Thymus (tissue), 11 donors: ENCODE results near the gene RRN3. TPM values are rescaled to one million over a fixed set of nuclear protein-coding genes. Genes with fewer than 3 reads are reported as not detected.
A peak's percentile ranks its signal among the peaks of the same experiment; 100 is the strongest.
"Not testable (repeated sequence)": the region's sequence is repeated elsewhere in the genome, so short reads cannot be mapped to it uniquely, and the experiment has no call there.

Source experiments
- DNase-seq, 9 donors: peaks; one replicate each; pipeline ENCODE4 v3.0.0-alpha.2; 2013; ENCODE audit warnings: low spot score in 9 of 9, low read depth in 6 of 9, missing footprints in 1 of 9
- H3K27ac ChIP-seq, 2 donors: one replicate each; pipeline ENCODE4 v1.5.1; 2013; ENCODE audit warnings: control low read depth in 1 of 2, low read depth in 1 of 2, low read length in 1 of 2, mild to moderate bottlenecking in 1 of 2, moderate library complexity in 1 of 2
- H3K27me3 ChIP-seq, 2 donors: one replicate each; pipeline ENCODE4 v1.5.1; 2013; ENCODE audit warnings: low read length in 1 of 2; ENCODE audit not compliant: control insufficient read depth in 2 of 2, insufficient read depth in 1 of 2
- H3K36me3 ChIP-seq, 2 donors: one replicate each; pipeline ENCODE4 v1.5.1; 2013; ENCODE audit warnings: low read length in 1 of 2, mild to moderate bottlenecking in 1 of 2, moderate library complexity in 1 of 2; ENCODE audit not compliant: control insufficient read depth in 2 of 2, insufficient read depth in 2 of 2
- H3K4me1 ChIP-seq, 2 donors: one replicate each; pipeline ENCODE4 v1.5.1; 2013; ENCODE audit warnings: low read length in 2 of 2; ENCODE audit not compliant: control insufficient read depth in 2 of 2, insufficient read depth in 2 of 2
- H3K4me3 ChIP-seq, 2 donors: one replicate each; pipeline ENCODE4 v1.5.1; 2013; ENCODE audit warnings: low read length in 2 of 2, control low read depth in 1 of 2, mild to moderate bottlenecking in 1 of 2
- H3K9me3 ChIP-seq, 2 donors: one replicate each; pipeline ENCODE4 v1.5.1; 2013; ENCODE audit warnings: low read length in 1 of 2, mild to moderate bottlenecking in 1 of 2; ENCODE audit not compliant: control insufficient read depth in 2 of 2, insufficient read depth in 1 of 2
- WGBS: extraction: QIAGEN DNeasy Blood & Tissue Kit; methylation state at CpG from one replicate; pipeline ENCODE4 v1.1.7; 2013; 5-methylcytosine and 5-hydroxymethylcytosine counted together
- polyA plus RNA-seq: library from polyadenylated mRNA; stranded (reverse); fragments of 200-250 nt; gene quantifications from one replicate; pipeline ENCODE4 v1.2.3, GENCODE V29; 2013
- total RNA-seq: library from RNA; stranded (reverse); fragments of 120-200 nt; gene quantifications from one replicate; pipeline ENCODE4 v1.2.4, GENCODE V29; 2013
- donor health status: healthy.

Gene RRN3
- total and polyA plus RNA-seq, 2 donors = 23.9 to 38.5 TPM

GRCh38 chr16:15054357-15055140 lies 39.5 kb downstream of the RRN3 start:
- Histone ChIP-seq H3K27me3 (no peaks in the 10 kb centered on the region), H3K9me3 (no peaks in the 10 kb centered on the region), H3K27ac (no peak overlapping the region), H3K36me3 (peaks cover 5 to 7% of the 10 kb centered on the region in 2 donors), H3K4me3 (peak overlapping the region; percentile 83 to 89), H3K4me1 (peaks cover 2 to 8% of the 10 kb centered on the region in 2 donors)
- WGBS = 93% methylated on average over 19 of the region's 19 CpGs
- no peak for DNase-seq

DNA sequence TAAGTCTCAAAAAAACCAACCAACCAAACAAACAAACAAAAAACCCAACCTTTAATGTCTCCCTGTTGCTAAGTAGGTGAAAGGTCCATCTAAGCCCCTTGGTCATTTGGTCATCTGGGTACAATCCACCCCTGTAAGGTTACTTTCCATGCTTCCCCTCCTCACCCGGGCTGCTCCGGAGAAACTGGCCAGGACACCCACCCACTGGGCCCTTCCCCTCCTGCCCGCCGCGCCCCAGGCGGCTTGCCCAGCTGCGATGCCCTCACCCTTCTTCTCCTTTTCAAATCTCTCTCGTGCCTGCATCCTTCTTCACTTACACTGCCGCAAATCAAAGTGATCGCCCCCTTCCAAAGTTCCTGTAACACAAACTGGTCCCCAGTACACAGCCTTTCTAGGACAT lies 40.2 kb downstream of the RRN3 start:
- H3K27me3 ChIP-seq = no peaks in the 10 kb centered on the region
- 94% methylated on average over 10 of the region's 10 CpGs for WGBS
- H3K9me3 ChIP-seq = no peaks in the 10 kb centered on the region
- H3K27ac ChIP-seq = no peak overlapping the region
- no peak for DNase-seq
- H3K4me3 ChIP-seq = no peak overlapping the region
- peaks cover 2 to 8% of the 10 kb centered on the region in 2 donors for H3K4me1 ChIP-seq
- peaks cover 0 to under 1% of the 10 kb centered on the region in 2 donors for H3K36me3 ChIP-seq

GRCh38 chr16:15052747-15053476 lies 41.2 kb downstream of the RRN3 start:
- Histone ChIP-seq H3K4me1 (peaks cover 2 to 8% of the 10 kb centered on the region in 2 donors), H3K9me3 (no peaks in the 10 kb centered on the region), H3K27ac (no peak overlapping the region), H3K4me3 (no peak overlapping the region), H3K27me3 (no peaks in the 10 kb centered on the region), H3K36me3 (no peaks in the 10 kb centered on the region)
- 98% methylated on average over 10 of the region's 10 CpGs for WGBS
- no peak for DNase-seq

- no peak overlapping the region for H3K27ac ChIP-seq
These were observed 42.6 kb downstream of the RRN3 start for GRCh38 chr16:15051387-15051951.

GRCh38 chr16:15050440-15050839 lies 43.6 kb downstream of the RRN3 start:
- H3K4me1 ChIP-seq, DNase-seq, H3K9me3 ChIP-seq, H3K27me3 ChIP-seq, H3K4me3 ChIP-seq, H3K27ac ChIP-seq: not testable (repeated sequence)
- peaks cover 0 to 14% of the 10 kb centered on the region in 2 donors for H3K36me3 ChIP-seq
- WGBS = 100% methylated on average over 1 of the region's 1 CpG

More at GRCh38 chr16:15051387-15051951, 42.6 kb downstream of the RRN3 start:
- no peaks in the 10 kb centered on the region for H3K27me3 ChIP-seq
- H3K9me3 ChIP-seq = no peaks in the 10 kb centered on the region
- peaks cover 2 to 8% of the 10 kb centered on the region in 2 donors for H3K4me1 ChIP-seq
- DNase-seq = no peak
- peaks cover 0 to 11% of the 10 kb centered on the region in 2 donors for H3K36me3 ChIP-seq
- 97% methylated on average over 9 of the region's 9 CpGs for WGBS
- no peak overlapping the region for H3K4me3 ChIP-seq

DNA sequence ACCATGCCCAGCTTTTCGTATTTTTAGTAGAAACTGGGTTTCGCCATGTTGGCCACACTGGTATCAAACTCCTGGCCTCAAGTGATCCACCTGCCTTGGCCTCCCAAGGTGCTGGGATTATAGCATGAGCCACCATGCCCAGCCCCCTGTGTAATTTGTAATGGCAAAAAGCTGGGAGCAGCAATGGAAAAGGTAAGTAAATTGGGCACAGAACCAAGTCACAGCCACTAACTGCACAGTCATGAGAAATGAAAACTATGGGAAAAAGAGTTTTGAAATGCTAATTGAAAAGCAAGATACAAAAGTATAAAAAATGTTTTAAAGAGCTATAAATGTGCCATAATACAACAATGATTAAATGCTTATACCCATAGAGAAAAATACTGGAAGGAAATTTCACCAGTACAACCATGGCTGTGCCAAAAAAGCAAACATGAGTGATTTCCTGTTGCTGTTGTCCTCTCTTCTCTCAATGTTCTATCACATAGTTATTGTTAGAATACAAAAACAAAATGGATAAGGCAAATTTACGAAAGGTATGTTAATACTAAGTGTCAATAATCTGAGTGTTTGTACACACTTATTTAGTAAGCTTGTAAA lies 44.4 kb downstream of the RRN3 start:
- H3K4me1 ChIP-seq = peaks cover under 1 to 2% of the 10 kb centered on the region in 2 donors
- no peaks in the 10 kb centered on the region for H3K9me3 ChIP-seq
- no peak for DNase-seq
- no peaks in the 10 kb centered on the region for H3K27me3 ChIP-seq
- H3K4me3 ChIP-seq = no peak overlapping the region
- over 99% methylated on average over 3 of the region's 3 CpGs for WGBS
- H3K36me3 ChIP-seq = peaks cover 0 to 14% of the 10 kb centered on the region in 2 donors
- no peak overlapping the region for H3K27ac ChIP-seq

DNA sequence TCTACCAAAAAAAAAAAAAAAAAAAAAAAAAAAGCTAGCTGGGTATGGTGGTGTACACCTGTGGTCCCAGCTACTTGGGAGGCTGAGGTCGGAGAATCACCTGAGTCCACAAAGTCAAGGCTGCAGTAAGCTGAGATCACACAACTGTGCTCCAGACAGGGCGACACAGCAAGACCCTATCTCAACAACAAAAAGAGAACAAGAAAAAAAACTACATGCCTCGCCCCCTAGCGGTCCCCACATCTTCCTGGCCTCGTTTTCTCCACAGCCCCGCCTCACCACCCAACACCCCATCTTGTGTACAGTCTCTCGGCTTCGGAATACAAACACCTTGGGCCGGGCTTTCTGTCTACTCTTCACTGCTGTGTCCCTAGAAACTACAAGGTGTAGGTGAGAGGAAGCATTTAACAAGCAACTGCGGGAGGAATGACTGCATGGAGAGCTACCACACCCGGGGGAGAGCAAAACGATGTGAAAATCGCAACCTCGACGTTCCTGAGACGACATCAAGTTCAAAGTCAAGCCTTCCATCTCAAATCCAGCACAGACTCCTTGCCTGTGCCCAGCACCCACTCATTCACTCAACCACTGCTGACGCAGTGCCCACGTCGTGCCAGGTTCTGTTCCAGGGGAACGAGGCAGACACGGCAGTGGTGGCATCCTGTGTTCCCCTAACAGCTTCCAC lies 47.2 kb downstream of the RRN3 start:
- H3K27ac ChIP-seq = no peak overlapping the region
- H3K27me3 ChIP-seq = no peaks in the 10 kb centered on the region
- DNase-seq = no peak
- H3K36me3 ChIP-seq = peaks cover 5 to 27% of the 10 kb centered on the region in 2 donors
- WGBS = 97% methylated on average over 21 of the region's 21 CpGs
- H3K4me3 ChIP-seq = no peak overlapping the region
- no peaks in the 10 kb centered on the region for H3K9me3 ChIP-seq
- no peaks in the 10 kb centered on the region for H3K4me1 ChIP-seq

DNA sequence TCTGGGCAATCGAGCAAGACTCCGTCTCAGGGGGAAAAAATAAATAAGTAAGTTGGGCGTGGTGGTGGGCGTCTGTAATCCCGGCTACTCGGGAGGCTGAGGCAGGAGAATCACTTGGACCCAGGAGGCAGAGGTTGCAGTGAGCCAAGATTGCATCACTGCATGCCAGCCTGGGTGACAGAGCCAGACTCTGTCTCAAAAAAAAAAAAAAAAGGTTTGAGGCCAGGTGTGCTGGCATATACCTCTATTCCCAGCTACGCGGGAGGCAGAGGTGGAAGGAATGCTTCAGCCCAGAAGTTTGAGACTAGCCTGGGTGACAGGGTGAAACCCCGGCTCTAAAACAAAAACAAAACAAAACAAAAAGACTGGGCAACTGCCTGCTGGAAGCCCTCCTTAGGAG lies 48.8 kb downstream of the RRN3 start:
- H3K4me3 ChIP-seq, H3K27ac ChIP-seq, H3K4me1 ChIP-seq, DNase-seq, H3K27me3 ChIP-seq, H3K9me3 ChIP-seq: not testable (repeated sequence)
- WGBS = 96% methylated on average over 9 of the region's 9 CpGs
- H3K36me3 ChIP-seq = peaks cover 7 to 40% of the 10 kb centered on the region in 2 donors
